HEK293 (cell line): ENCODE results near the gene NANOS1.

Experiments
- GLI4 ChIP-seq: fragments of 450-650 bp; formaldehyde crosslinking; IDR thresholded peaks from 2 replicates; pipeline ENCODE4 v1.5.1; 2016; ENCODE audit warnings: missing biosample characterization, missing genetic modification characterization
- GLIS1 ChIP-seq: fragments of 450-650 bp; formaldehyde crosslinking; IDR thresholded peaks from 2 replicates; pipeline ENCODE4 v1.5.1; 2016; ENCODE audit warnings: missing biosample characterization, missing genetic modification characterization
- KLF16 ChIP-seq: fragments of 450-650 bp; formaldehyde crosslinking; IDR thresholded peaks from 2 replicates; pipeline ENCODE4 v1.5.1; 2017; ENCODE audit warnings: missing biosample characterization, missing genetic modification characterization
- KLF7 ChIP-seq: fragments of 450-650 bp; formaldehyde crosslinking; IDR thresholded peaks from 2 replicates; pipeline ENCODE4 v1.5.1; 2016; ENCODE audit warnings: missing biosample characterization, missing genetic modification characterization, borderline replicate concordance
- PRDM1 ChIP-seq: fragments of 450-650 bp; formaldehyde crosslinking; IDR thresholded peaks from 2 replicates; pipeline ENCODE4; 2016; ENCODE audit warnings: missing biosample characterization, missing genetic modification characterization
- SALL2 ChIP-seq: fragments of 450-650 bp; formaldehyde crosslinking; IDR thresholded peaks from 2 replicates; pipeline ENCODE4 v1.5.0; 2017; ENCODE audit warnings: missing biosample characterization, mild to moderate bottlenecking, missing genetic modification characterization, borderline replicate concordance
- SP2 ChIP-seq: fragments of 450-650 bp; formaldehyde crosslinking; IDR thresholded peaks from 2 replicates; pipeline ENCODE4 v1.5.1; 2016; ENCODE audit warnings: missing biosample characterization, missing genetic modification characterization
- SP3 ChIP-seq: fragments of 450-650 bp; formaldehyde crosslinking; IDR thresholded peaks from 2 replicates; pipeline ENCODE4 v1.5.1; 2016; ENCODE audit warnings: missing biosample characterization, missing genetic modification characterization
- ZBTB21 ChIP-seq: fragments of 450-650 bp; formaldehyde crosslinking; IDR thresholded peaks from 2 replicates; pipeline ENCODE4 v1.5.1; 2017; ENCODE audit warnings: missing biosample characterization, missing genetic modification characterization
- ZFP3 ChIP-seq: fragments of 450-650 bp; formaldehyde crosslinking; IDR thresholded peaks from 2 replicates; pipeline ENCODE4 v1.5.1; 2016; ENCODE audit warnings: low read depth, missing biosample characterization, missing genetic modification characterization
- ZFP37 ChIP-seq: fragments of 450-650 bp; formaldehyde crosslinking; IDR thresholded peaks from 2 replicates; pipeline ENCODE4 v1.5.1; 2016; ENCODE audit warnings: missing biosample characterization, missing genetic modification characterization
- ZFP69B ChIP-seq: fragments of 450-650 bp; formaldehyde crosslinking; IDR thresholded peaks from 2 replicates; pipeline ENCODE4 v1.5.1; 2016; ENCODE audit warnings: missing biosample characterization, missing genetic modification characterization
- ZNF335 ChIP-seq: fragments of 450-650 bp; formaldehyde crosslinking; conservative IDR thresholded peaks from 2 replicates; pipeline ENCODE4 v1.5.1; 2016; ENCODE audit warnings: missing biosample characterization, missing genetic modification characterization
- ZNF37A ChIP-seq: fragments of 450-650 bp; IDR thresholded peaks from 2 replicates; pipeline ENCODE4 v1.5.1; 2018; ENCODE audit warnings: missing biosample characterization, missing genetic modification characterization
- ZNF521 ChIP-seq: fragments of 450-650 bp; formaldehyde crosslinking; IDR thresholded peaks from 2 replicates; pipeline ENCODE4 v1.5.1; 2017; ENCODE audit warnings: missing biosample characterization, mild to moderate bottlenecking, missing genetic modification characterization
- ZNF623 ChIP-seq: fragments of 450-650 bp; formaldehyde crosslinking; IDR thresholded peaks from 2 replicates; pipeline ENCODE4 v1.5.1; 2016; ENCODE audit warnings: missing biosample characterization, missing genetic modification characterization
- ZNF624 ChIP-seq: fragments of 450-650 bp; formaldehyde crosslinking; IDR thresholded peaks from 2 replicates; pipeline ENCODE4 v1.5.1; 2017; ENCODE audit warnings: missing biosample characterization, missing genetic modification characterization
- ZNF76 ChIP-seq: fragments of 450-650 bp; formaldehyde crosslinking; IDR thresholded peaks from 2 replicates; pipeline ENCODE4; 2016; ENCODE audit warnings: low read depth, missing biosample characterization, missing genetic modification characterization, borderline replicate concordance
- ZNF843 ChIP-seq: fragments of 450-650 bp; formaldehyde crosslinking; IDR thresholded peaks from 2 replicates; pipeline ENCODE4 v1.5.1; 2016; ENCODE audit warnings: missing biosample characterization, missing genetic modification characterization
- ZSCAN16 ChIP-seq: fragments of 450-650 bp; formaldehyde crosslinking; IDR thresholded peaks from 2 replicates; pipeline ENCODE4 v1.5.1; 2016; ENCODE audit warnings: missing biosample characterization, missing genetic modification characterization
- ZSCAN23 ChIP-seq: fragments of 450-650 bp; formaldehyde crosslinking; IDR thresholded peaks from 2 replicates; pipeline ENCODE4 v1.5.1; 2016; ENCODE audit warnings: missing biosample characterization, missing genetic modification characterization
- TF ChIP-seq, protein P1 (sequence below): fragments of 450-650 bp; formaldehyde crosslinking; IDR thresholded peaks from 2 replicates; pipeline ENCODE4 v1.5.1; 2017; ENCODE audit warnings: missing biosample characterization, missing genetic modification characterization
- TF ChIP-seq, protein P2 (sequence below): fragments of 450-650 bp; formaldehyde crosslinking; IDR thresholded peaks from 2 replicates; pipeline ENCODE4 v1.5.1; 2017; ENCODE audit warnings: missing biosample characterization, missing genetic modification characterization
- TF ChIP-seq, protein P3 (sequence below): fragments of 450-650 bp; formaldehyde crosslinking; IDR thresholded peaks from 2 replicates; pipeline ENCODE4 v1.5.1; 2016; ENCODE audit warnings: missing biosample characterization, missing genetic modification characterization
- TF ChIP-seq, protein P4 (sequence below): fragments of 450-650 bp; formaldehyde crosslinking; conservative IDR thresholded peaks from 2 replicates; pipeline ENCODE4 v1.5.1; 2016; ENCODE audit warnings: low read depth, missing biosample characterization, missing genetic modification characterization
- TF ChIP-seq, protein P5 (sequence below): fragments of 450-650 bp; formaldehyde crosslinking; IDR thresholded peaks from 2 replicates; pipeline ENCODE4 v1.5.1; 2016; ENCODE audit warnings: missing biosample characterization, missing genetic modification characterization
- TF ChIP-seq, protein P6 (sequence below): fragments of 450-650 bp; formaldehyde crosslinking; IDR thresholded peaks from 2 replicates; pipeline ENCODE4 v1.5.1; 2016; ENCODE audit warnings: missing biosample characterization, missing genetic modification characterization

Gene NANOS1

DNA sequence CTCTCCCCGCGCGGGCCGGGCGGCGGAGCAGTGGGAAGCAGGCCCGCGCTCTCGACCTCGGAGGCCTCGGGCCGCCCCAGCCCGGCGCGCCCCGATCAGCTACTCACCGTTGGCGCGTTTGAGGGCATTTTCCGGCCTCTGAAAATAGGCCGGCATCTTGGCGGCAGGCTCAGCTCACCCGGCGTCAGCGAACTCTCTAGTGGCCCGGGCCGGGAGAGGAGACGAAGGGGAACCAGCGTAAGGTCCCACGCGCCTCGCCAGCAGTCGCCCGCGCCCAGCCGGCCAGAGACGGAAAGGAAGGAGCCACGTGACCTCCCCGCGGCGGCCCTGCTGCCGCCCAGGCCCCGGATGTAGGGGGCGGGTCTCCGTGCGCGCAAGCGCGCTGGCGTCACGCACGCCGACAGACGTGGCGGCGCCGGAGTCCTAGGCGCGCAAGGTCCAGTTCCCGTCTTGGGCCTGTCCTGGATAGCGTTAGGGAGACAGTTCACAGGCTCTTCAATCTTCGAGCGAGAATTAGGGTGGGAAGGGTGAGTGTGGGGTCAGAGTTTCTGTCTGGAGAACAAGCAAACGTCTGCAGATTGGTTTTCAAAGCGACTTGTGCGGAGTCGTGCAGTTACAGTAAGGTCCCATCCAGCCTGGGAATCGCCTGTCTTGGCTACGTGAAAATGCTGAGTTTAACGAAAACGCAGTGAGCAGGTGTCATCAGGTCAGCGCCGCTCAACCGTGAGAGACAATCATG, 51.2 kb downstream of the NANOS1 start, which contains the start of gene EIF3A (continued):
- TF ChIP-seq SP2 (tag by site-specific recombination) (peak; percentile 76), GLI4 (tag by site-specific recombination) (no peak), ZFP69B (tag by site-specific recombination) (no peak; the same call in 1 of the 2 replicates), ZNF843 (tag by site-specific recombination) (0 out of 2 replicates have a peak, but pooled peaks have one; percentile 23), GLIS1 (tag by site-specific recombination) (0 out of 2 replicates have a peak, but pooled peaks have one; percentile 3), ZBTB21 (tag by site-specific recombination) (no peak), KLF16 (tag by site-specific recombination) (peak; percentile 74), SP3 (tag by site-specific recombination) (peak; percentile 72), SALL2 (tag by site-specific recombination) (no peak), ZNF76 (tag by site-specific recombination) (peak; percentile 8; the same call in 1 of the 2 replicates), ZNF521 (no peak), ZFP37 (tag by site-specific recombination) (peak; percentile 72), ZNF623 (tag by site-specific recombination) (no peak), ZNF335 (tag by site-specific recombination) (peak; percentile 93), PRDM1 (no peak), ZNF37A (tag by site-specific recombination) (no peak), ZSCAN23 (tag by site-specific recombination) (no peak), ZFP3 (tag by site-specific recombination) (no peak), KLF7 (tag by site-specific recombination) (no peak), ZSCAN16 (no peak), ZNF624 (tag by site-specific recombination) (no peak)
- TF ChIP-seq, protein P1, sequence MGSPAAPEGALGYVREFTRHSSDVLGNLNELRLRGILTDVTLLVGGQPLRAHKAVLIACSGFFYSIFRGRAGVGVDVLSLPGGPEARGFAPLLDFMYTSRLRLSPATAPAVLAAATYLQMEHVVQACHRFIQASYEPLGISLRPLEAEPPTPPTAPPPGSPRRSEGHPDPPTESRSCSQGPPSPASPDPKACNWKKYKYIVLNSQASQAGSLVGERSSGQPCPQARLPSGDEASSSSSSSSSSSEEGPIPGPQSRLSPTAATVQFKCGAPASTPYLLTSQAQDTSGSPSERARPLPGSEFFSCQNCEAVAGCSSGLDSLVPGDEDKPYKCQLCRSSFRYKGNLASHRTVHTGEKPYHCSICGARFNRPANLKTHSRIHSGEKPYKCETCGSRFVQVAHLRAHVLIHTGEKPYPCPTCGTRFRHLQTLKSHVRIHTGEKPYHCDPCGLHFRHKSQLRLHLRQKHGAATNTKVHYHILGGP (tag by site-specific recombination) = no peak
- TF ChIP-seq, protein P2, sequence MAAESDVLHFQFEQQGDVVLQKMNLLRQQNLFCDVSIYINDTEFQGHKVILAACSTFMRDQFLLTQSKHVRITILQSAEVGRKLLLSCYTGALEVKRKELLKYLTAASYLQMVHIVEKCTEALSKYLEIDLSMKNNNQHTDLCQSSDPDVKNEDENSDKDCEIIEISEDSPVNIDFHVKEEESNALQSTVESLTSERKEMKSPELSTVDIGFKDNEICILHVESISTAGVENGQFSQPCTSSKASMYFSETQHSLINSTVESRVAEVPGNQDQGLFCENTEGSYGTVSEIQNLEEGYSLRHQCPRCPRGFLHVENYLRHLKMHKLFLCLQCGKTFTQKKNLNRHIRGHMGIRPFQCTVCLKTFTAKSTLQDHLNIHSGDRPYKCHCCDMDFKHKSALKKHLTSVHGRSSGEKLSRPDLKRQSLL = peak; percentile 37; the same call in 1 of the 2 replicates
- TF ChIP-seq, protein P3, sequence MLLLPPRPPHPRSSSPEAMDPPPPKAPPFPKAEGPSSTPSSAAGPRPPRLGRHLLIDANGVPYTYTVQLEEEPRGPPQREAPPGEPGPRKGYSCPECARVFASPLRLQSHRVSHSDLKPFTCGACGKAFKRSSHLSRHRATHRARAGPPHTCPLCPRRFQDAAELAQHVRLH (tag by site-specific recombination) = no peak
- TF ChIP-seq, protein P4, sequence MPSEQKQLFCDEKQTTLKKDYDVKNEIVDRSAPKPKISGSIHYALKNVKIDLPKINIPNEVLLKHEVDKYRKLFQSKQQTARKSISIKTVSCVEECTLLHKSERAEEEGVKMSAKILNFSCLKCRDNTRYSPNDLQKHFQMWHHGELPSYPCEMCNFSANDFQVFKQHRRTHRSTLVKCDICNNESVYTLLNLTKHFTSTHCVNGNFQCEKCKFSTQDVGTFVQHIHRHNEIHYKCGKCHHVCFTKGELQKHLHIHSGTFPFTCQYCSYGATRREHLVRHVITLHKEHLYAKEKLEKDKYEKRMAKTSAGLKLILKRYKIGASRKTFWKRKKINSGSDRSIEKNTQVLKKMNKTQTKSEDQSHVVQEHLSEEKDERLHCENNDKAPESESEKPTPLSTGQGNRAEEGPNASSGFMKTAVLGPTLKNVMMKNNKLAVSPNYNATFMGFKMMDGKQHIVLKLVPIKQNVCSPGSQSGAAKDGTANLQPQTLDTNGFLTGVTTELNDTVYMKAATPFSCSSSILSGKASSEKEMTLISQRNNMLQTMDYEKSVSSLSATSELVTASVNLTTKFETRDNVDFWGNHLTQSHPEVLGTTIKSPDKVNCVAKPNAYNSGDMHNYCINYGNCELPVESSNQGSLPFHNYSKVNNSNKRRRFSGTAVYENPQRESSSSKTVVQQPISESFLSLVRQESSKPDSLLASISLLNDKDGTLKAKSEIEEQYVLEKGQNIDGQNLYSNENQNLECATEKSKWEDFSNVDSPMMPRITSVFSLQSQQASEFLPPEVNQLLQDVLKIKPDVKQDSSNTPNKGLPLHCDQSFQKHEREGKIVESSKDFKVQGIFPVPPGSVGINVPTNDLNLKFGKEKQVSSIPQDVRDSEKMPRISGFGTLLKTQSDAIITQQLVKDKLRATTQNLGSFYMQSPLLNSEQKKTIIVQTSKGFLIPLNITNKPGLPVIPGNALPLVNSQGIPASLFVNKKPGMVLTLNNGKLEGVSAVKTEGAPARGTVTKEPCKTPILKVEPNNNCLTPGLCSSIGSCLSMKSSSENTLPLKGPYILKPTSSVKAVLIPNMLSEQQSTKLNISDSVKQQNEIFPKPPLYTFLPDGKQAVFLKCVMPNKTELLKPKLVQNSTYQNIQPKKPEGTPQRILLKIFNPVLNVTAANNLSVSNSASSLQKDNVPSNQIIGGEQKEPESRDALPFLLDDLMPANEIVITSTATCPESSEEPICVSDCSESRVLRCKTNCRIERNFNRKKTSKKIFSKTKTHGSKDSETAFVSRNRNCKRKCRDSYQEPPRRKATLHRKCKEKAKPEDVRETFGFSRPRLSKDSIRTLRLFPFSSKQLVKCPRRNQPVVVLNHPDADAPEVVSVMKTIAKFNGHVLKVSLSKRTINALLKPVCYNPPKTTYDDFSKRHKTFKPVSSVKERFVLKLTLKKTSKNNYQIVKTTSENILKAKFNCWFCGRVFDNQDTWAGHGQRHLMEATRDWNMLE (tag by site-specific recombination) = no peak
- TF ChIP-seq, protein P5, sequence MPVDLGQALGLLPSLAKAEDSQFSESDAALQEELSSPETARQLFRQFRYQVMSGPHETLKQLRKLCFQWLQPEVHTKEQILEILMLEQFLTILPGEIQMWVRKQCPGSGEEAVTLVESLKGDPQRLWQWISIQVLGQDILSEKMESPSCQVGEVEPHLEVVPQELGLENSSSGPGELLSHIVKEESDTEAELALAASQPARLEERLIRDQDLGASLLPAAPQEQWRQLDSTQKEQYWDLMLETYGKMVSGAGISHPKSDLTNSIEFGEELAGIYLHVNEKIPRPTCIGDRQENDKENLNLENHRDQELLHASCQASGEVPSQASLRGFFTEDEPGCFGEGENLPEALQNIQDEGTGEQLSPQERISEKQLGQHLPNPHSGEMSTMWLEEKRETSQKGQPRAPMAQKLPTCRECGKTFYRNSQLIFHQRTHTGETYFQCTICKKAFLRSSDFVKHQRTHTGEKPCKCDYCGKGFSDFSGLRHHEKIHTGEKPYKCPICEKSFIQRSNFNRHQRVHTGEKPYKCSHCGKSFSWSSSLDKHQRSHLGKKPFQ (tag by site-specific recombination) = no peak
- TF ChIP-seq, protein P6, sequence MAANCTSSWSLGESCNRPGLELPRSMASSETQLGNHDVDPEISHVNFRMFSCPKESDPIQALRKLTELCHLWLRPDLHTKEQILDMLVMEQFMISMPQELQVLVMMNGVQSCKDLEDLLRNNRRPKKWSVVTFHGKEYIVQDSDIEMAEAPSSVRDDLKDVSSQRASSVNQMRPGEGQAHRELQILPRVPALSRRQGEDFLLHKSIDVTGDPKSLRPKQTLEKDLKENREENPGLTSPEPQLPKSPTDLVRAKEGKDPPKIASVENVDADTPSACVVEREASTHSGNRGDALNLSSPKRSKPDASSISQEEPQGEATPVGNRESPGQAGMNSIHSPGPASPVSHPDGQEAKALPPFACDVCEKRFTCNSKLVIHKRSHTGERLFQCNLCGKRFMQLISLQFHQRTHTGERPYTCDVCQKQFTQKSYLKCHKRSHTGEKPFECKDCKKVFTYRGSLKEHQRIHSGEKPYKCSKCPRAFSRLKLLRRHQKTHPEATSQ (tag by site-specific recombination) = 0 out of 2 replicates have a peak, but pooled peaks have one; percentile 51
